Retinal pigment epithelial cell (primary cell): ENCODE measurements around the gene GRM4.

Experiments
- DNase-seq: peaks from one replicate; pipeline ENCODE4 v3.0.0-alpha.2; 2010; ENCODE audit warnings: low read depth
- H3K4me3 ChIP-seq: 2 replicates; pipeline ENCODE4 v1.5.1; 2011; ENCODE audit warnings: mild to moderate bottlenecking, low read length, control low read depth, moderate library complexity
- TF ChIP-seq, protein P1 (sequence below): conservative IDR thresholded peaks from 2 replicates; pipeline ENCODE4 v1.5.1; 2011; ENCODE audit warnings: low read depth, low read length, control low read depth, inconsistent platforms

Gene GRM4

DNA sequence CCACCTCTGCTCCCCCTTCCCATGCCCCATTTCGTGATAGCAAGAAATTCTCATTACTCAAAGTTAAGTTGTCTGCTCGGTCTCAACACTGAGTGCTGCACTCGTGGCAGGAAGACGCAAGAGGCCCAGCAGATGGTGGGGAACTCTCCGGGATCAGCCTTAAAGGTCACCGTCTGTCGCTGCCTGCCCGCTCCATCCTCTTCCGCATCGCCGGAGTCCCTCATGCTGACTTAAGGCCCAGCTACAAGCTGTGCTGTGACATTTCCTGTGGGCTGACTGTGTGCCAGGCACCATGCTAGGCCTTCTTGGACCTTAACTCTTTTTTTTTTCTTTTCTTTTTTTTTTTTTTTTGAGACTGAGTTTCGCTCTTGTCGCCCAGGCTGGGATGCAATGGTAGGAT is 17.8 kb downstream of the GRM4 start:
- TF ChIP-seq, protein P1, sequence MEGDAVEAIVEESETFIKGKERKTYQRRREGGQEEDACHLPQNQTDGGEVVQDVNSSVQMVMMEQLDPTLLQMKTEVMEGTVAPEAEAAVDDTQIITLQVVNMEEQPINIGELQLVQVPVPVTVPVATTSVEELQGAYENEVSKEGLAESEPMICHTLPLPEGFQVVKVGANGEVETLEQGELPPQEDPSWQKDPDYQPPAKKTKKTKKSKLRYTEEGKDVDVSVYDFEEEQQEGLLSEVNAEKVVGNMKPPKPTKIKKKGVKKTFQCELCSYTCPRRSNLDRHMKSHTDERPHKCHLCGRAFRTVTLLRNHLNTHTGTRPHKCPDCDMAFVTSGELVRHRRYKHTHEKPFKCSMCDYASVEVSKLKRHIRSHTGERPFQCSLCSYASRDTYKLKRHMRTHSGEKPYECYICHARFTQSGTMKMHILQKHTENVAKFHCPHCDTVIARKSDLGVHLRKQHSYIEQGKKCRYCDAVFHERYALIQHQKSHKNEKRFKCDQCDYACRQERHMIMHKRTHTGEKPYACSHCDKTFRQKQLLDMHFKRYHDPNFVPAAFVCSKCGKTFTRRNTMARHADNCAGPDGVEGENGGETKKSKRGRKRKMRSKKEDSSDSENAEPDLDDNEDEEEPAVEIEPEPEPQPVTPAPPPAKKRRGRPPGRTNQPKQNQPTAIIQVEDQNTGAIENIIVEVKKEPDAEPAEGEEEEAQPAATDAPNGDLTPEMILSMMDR = no peak
- DNase-seq = no peak
- H3K4me3 ChIP-seq = no peak overlapping the region

- no peak overlapping the region for H3K4me3 ChIP-seq
- TF ChIP-seq, protein P1 = no peak
- no peak for DNase-seq
Measured at GRCh38 chr6:34126419-34126818, 19.5 kb downstream of the GRM4 start.

GRCh38 chr6:34125939-34126338 is 19.9 kb downstream of the GRM4 start:
- no peak for DNase-seq
- H3K4me3 ChIP-seq = no peak overlapping the region
- TF ChIP-seq, protein P1 = no peak

DNA sequence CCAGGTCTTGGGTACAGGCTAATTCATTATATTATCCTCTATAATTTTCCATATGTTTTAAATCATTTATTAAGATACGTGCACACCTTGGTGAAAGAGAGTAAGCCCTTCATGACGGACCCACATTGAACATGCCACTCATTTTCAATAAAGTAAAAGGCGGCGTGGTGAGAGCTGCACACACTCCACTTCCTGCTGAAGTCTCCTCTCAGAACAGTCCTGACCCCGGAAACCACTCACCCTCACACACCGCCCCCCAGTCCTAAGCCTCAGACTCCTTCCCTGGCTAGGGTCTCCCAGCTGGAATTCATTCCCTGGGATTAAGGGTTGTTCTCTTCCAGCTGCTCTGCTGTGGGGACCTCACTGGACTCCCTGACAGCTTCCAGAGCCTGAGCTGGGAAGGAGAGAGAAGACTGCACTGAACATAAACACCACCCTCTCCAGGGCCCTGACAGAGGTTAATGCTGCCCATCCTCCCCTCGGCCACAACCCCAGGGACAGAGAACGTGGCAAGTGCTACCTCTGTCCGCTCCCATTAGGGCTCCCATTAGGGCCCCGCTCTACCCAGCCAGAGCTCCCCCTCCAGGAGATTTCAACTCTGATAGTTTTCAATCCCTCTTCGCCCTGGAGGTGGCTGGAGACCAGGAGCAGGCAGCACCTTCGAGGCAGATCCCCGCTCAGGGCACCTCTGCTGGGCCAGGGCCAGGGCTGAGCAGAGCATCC is 24.8 kb downstream of the GRM4 start:
- no peak for DNase-seq
- TF ChIP-seq, protein P1 = no peak
- no peak overlapping the region for H3K4me3 ChIP-seq

DNA sequence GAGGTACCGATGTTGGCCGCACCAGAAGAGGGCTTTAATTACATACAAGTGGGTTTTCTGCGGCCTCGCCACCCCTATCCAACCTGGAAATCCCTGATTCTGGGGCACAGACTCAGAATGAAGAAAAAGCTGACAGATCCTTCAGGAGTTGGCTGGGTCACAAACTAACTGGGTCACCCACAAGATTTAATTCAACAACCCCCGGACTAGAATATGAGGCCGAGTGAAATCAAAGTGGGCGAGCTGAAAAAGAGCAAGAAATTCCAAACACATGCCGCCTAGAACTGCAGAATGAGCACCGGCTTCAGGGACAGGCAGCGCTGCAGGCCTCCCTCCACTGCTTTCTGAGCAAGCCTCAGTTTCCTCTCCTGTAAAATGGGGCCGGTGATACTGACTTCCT is 30.0 kb downstream of the GRM4 start:
- no peak for DNase-seq
- TF ChIP-seq, protein P1 = no peak
- H3K4me3 ChIP-seq = no peak overlapping the region

DNA sequence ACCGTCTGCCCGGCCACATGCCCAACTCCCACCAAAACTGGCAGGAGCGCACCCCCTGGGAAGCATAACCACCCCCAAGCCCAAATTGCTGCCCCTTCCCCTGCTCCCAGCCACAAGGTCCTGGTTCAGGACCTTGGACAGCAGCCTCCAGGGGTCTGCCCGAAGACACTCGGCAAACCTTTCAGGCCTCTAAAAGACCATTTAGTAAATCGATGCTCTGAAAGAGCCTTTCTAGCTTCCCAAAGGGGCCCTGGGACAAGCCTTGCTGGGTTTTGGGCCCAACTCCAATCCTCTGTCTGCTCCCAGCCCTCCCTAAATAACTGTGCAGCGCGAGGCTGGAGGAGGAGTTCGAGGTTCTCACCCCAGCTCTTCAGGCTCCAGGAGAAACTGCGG is 30.5 kb downstream of the GRM4 start:
- no peak overlapping the region for H3K4me3 ChIP-seq
- TF ChIP-seq, protein P1 = no peak
- DNase-seq = no peak

DNA sequence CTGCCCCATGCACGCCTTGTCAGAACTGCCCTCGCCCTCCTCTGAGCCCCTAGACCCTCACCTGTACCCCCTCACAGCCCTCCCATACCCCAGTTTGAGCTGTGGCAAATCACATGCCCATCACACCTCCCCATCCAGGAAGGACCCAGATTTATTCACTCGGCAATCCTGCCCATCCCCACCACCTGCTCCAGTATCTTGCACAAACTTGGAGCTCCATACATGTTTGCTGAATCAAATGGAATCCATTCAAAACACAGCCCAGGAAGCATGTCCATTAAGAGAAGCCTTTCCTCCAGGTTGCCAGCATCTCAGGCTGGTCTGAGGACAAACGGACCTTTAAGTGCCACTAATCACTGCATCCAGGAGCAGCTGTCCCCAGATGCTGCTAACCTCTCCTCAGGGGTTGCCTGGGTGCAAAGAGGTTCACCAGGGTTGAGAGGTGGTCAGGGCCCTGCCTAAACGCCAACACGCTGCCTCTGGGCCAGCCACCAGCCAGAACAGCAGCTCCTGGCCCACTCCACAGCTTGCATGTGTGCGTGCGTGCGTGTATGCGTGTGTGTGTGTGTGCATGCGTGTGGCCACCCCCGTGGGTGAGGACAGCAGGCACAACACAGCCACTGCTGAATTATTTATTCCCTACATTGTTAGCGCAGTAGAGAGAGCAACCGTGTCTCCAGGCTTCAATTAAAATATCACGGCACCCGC is 31.0 kb downstream of the GRM4 start:
- TF ChIP-seq, protein P1 = no peak
- H3K4me3 ChIP-seq = no peak overlapping the region
- no peak for DNase-seq
